GM23338 (cell line): ENCODE measurements around the gene RABGAP1L. TPM values are rescaled to one million over a fixed set of nuclear protein-coding genes. Genes with fewer than 3 reads are reported as not detected.
A peak's percentile ranks its signal among the peaks of the same experiment; 100 is the strongest.

Experiments
- ATAC-seq: fragments of 200-7000 bp; cut with Tn5 transposase; 3 replicates; pipeline ENCODE4 v1.9.1; 2020
- DNase-seq: peaks from one replicate; pipeline ENCODE4 v3.0.0-alpha.2; 2015; ENCODE audit warnings: low spot score
- H2AFZ ChIP-seq: fragments of 200-600 bp; sonication (generic); 2 replicates; pipeline ENCODE4 v1.8.0; 2016; ENCODE audit warnings: antibody characterized with exemption, mild to moderate bottlenecking, moderate library complexity
- H3F3A ChIP-seq: fragments of 200-600 bp; sonication (generic); replicated peaks from 2 replicates; pipeline ENCODE4 v1.8.0; 2017; ENCODE audit warnings: antibody characterized with exemption, mixed run types, low read depth
- H3K27ac ChIP-seq: fragments of 200-600 bp; sonication (generic); 2 replicates; pipeline ENCODE4 v1.6.1; 2016; ENCODE audit warnings: low read depth
- H3K27me3 ChIP-seq: fragments of 200-600 bp; sonication (generic); 2 replicates; pipeline ENCODE4 v1.8.0; 2016; ENCODE audit warnings: mild to moderate bottlenecking, mixed run types, moderate library complexity; ENCODE audit not compliant: insufficient read depth
- H3K36me3 ChIP-seq: fragments of 200-600 bp; sonication (generic); 2 replicates; pipeline ENCODE4 v1.8.0; 2016; ENCODE audit warnings: mild to moderate bottlenecking; ENCODE audit not compliant: insufficient read depth
- H3K4me1 ChIP-seq: fragments of 200-600 bp; sonication (generic); 2 replicates; pipeline ENCODE4 v1.8.0; 2016; ENCODE audit warnings: mild to moderate bottlenecking, moderate library complexity; ENCODE audit not compliant: insufficient read depth
- H3K4me2 ChIP-seq: fragments of 200-600 bp; sonication (generic); 2 replicates; pipeline ENCODE4 v1.7.1; 2017; ENCODE audit warnings: mixed run types
- H3K4me3 ChIP-seq: fragments of 200-600 bp; sonication (generic); 2 replicates; pipeline ENCODE4 v1.6.1; 2016; ENCODE audit warnings: mixed run types
- H3K79me2 ChIP-seq: fragments of 200-600 bp; sonication (generic); replicated peaks from 2 replicates; pipeline ENCODE4 v1.8.0; 2017; ENCODE audit warnings: mild to moderate bottlenecking; ENCODE audit not compliant: insufficient read depth
- H3K9me2 ChIP-seq: fragments of 200-600 bp; sonication (generic); 2 replicates; pipeline ENCODE4 v1.8.0; 2017; ENCODE audit not compliant: insufficient read depth
- H4K20me1 ChIP-seq: fragments of 200-600 bp; sonication (generic); replicated peaks from 2 replicates; pipeline ENCODE4 v1.8.0; 2017; ENCODE audit warnings: mild to moderate bottlenecking; ENCODE audit not compliant: insufficient read depth
- H3K27ac Mint-ChIP-seq: 2 replicates; pipeline ENCODE4 v1.8.0; 2020; ENCODE audit warnings: inconsistent platforms, mild to moderate bottlenecking, moderate library complexity, mixed read lengths
- H3K27me3 Mint-ChIP-seq: 3 replicates; pipeline ENCODE4 v1.8.0; 2022; ENCODE audit warnings: low read depth, mild to moderate bottlenecking, moderate library complexity, mixed read lengths, inconsistent platforms; ENCODE audit not compliant: insufficient read depth, poor library complexity
- H3K36me3 Mint-ChIP-seq: 3 replicates; pipeline ENCODE4 v1.8.0; 2021; ENCODE audit warnings: low read depth, mild to moderate bottlenecking, inconsistent platforms, moderate library complexity, mixed read lengths
- H3K4me1 Mint-ChIP-seq: 3 replicates; pipeline ENCODE4 v1.8.0; 2020; ENCODE audit warnings: mild to moderate bottlenecking, inconsistent platforms, mixed read lengths
- H3K4me3 Mint-ChIP-seq: 3 replicates; pipeline ENCODE4 v1.8.0; 2021; ENCODE audit warnings: moderate library complexity, mild to moderate bottlenecking, inconsistent platforms, mixed read lengths
- H3K9me3 Mint-ChIP-seq: 3 replicates; pipeline ENCODE4 v1.8.0; 2020; ENCODE audit warnings: moderate library complexity, mild to moderate bottlenecking, inconsistent platforms, mixed read lengths
- NANOG ChIP-seq: IDR thresholded peaks from 2 replicates; pipeline ENCODE4 v1.6.1; 2016; ENCODE audit warnings: antibody characterized with exemption, borderline replicate concordance
- polyA plus RNA-seq: library from polyadenylated mRNA; unstranded; fragments of >200 nt; fragmentation: Nextera tagmentation; extraction: Ambion mirVana; gene quantifications from 2 replicates; pipeline ENCODE4 v1.2.1, GENCODE V29; 2016
- total RNA-seq: library from RNA; depleted of rRNA; stranded (reverse); fragments of >200 nt; shearing (Covaris generic); gene quantifications from 2 replicates; pipeline ENCODE4 v1.2.3, GENCODE V29; 2014
- TF ChIP-seq, protein P1 (sequence below): fragments of 250-450 bp; sonication (Bioruptor Pico); IDR thresholded peaks from 2 replicates; pipeline ENCODE4 v1.5.0; 2020; ENCODE audit warnings: mild to moderate bottlenecking, moderate library complexity

The RABGAP1L gene
- total and polyA plus RNA-seq, 2 experiments from 2014 or later = 83.2 to 136 TPM

GRCh38 chr1:174923820-174924219 lies 764.5 kb downstream of the RABGAP1L start:
- Mint-ChIP-seq H3K27me3 (peaks cover 6% of the 10 kb centered on the region), H3K4me3 (no peak overlapping the region)
- H3K79me2 ChIP-seq = peaks cover 99% of the 10 kb centered on the region

More at GRCh38 chr1:174923820-174924219, 764.5 kb downstream of the RABGAP1L start:
- Histone ChIP-seq H3K4me2 (no peak overlapping the region), H3K27me3 (no peaks in the 10 kb centered on the region), H3K36me3 (peaks cover 14% of the 10 kb centered on the region; the same call in 1 of the 2 replicates), H4K20me1 (peaks cover 59% of the 10 kb centered on the region), H3F3A (peaks cover 9% of the 10 kb centered on the region; the same call in 1 of the 2 replicates), H2AFZ (no peak overlapping the region), H3K9me2 (no peaks in the 10 kb centered on the region), H3K4me1 (peaks cover 4% of the 10 kb centered on the region; the same call in 1 of the 2 replicates), H3K27ac (peak overlapping the region; percentile 75), H3K4me3 (no peak overlapping the region)
- H3K36me3 Mint-ChIP-seq = peaks cover 55% of the 10 kb centered on the region
- peaks cover 14% of the 10 kb centered on the region for H3K4me1 Mint-ChIP-seq
- TF ChIP-seq, protein P1, sequence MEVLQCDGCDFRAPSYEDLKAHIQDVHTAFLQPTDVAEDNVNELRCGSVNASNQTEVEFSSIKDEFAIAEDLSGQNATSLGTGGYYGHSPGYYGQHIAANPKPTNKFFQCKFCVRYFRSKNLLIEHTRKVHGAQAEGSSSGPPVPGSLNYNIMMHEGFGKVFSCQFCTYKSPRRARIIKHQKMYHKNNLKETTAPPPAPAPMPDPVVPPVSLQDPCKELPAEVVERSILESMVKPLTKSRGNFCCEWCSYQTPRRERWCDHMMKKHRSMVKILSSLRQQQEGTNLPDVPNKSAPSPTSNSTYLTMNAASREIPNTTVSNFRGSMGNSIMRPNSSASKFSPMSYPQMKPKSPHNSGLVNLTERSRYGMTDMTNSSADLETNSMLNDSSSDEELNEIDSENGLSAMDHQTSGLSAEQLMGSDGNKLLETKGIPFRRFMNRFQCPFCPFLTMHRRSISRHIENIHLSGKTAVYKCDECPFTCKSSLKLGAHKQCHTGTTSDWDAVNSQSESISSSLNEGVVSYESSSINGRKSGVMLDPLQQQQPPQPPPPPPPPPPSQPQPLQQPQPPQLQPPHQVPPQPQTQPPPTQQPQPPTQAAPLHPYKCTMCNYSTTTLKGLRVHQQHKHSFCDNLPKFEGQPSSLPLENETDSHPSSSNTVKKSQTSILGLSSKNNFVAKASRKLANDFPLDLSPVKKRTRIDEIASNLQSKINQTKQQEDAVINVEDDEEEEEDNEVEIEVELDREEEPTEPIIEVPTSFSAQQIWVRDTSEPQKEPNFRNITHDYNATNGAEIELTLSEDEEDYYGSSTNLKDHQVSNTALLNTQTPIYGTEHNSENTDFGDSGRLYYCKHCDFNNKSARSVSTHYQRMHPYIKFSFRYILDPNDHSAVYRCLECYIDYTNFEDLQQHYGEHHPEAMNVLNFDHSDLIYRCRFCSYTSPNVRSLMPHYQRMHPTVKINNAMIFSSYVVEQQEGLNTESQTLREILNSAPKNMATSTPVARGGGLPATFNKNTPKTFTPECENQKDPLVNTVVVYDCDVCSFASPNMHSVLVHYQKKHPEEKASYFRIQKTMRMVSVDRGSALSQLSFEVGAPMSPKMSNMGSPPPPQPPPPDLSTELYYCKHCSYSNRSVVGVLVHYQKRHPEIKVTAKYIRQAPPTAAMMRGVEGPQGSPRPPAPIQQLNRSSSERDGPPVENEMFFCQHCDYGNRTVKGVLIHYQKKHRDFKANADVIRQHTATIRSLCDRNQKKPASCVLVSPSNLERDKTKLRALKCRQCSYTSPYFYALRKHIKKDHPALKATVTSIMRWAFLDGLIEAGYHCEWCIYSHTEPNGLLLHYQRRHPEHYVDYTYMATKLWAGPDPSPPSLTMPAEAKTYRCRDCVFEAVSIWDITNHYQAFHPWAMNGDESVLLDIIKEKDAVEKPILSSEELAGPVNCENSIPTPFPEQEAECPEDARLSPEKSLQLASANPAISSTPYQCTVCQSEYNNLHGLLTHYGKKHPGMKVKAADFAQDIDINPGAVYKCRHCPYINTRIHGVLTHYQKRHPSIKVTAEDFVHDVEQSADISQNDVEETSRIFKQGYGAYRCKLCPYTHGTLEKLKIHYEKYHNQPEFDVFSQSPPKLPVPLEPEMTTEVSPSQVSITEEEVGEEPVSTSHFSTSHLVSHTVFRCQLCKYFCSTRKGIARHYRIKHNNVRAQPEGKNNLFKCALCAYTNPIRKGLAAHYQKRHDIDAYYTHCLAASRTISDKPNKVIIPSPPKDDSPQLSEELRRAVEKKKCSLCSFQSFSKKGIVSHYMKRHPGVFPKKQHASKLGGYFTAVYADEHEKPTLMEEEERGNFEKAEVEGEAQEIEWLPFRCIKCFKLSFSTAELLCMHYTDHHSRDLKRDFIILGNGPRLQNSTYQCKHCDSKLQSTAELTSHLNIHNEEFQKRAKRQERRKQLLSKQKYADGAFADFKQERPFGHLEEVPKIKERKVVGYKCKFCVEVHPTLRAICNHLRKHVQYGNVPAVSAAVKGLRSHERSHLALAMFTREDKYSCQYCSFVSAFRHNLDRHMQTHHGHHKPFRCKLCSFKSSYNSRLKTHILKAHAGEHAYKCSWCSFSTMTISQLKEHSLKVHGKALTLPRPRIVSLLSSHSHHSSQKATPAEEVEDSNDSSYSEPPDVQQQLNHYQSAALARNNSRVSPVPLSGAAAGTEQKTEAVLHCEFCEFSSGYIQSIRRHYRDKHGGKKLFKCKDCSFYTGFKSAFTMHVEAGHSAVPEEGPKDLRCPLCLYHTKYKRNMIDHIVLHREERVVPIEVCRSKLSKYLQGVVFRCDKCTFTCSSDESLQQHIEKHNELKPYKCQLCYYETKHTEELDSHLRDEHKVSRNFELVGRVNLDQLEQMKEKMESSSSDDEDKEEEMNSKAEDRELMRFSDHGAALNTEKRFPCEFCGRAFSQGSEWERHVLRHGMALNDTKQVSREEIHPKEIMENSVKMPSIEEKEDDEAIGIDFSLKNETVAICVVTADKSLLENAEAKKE (CRISPR knock-in tag) = no peak
- TF ChIP-seq NANOG = no peak
- no peak overlapping the region for H3K27ac Mint-ChIP-seq
- ATAC-seq (no peak), DNase-seq (no peak)
- peaks cover 6% of the 10 kb centered on the region; the same call in 2 of the 3 replicates for H3K9me3 Mint-ChIP-seq
